Fibroblast of lung (primary cell): ENCODE measurements around the gene ABHD3. TPM values are rescaled to one million over a fixed set of nuclear protein-coding genes. Genes with fewer than 3 reads are reported as not detected.
"Not testable (repeated sequence)": the region's sequence is repeated elsewhere in the genome, so short reads cannot be mapped to it uniquely, and the experiment has no call there.

ENCODE experiments used
- DNase-seq, 2 donors: peaks; one replicate each; pipeline versions ENCODE4 v3.0.0 to v3.0.0-alpha.2; 2010; ENCODE audit warnings: low read depth in 2 of 2
- H2AFZ ChIP-seq: 2 replicates; pipeline ENCODE4 v1.5.1; 2012; ENCODE audit warnings: low read length, control low read depth, inconsistent platforms
- H3K27ac ChIP-seq: 2 replicates; pipeline ENCODE4 v1.5.1; 2011; ENCODE audit warnings: low read length, control low read depth; ENCODE audit not compliant: insufficient read depth
- H3K27me3 ChIP-seq: 2 replicates; pipeline ENCODE4 v1.5.1; 2011; ENCODE audit warnings: mild to moderate bottlenecking, low read length; ENCODE audit not compliant: control insufficient read depth, insufficient read depth
- H3K36me3 ChIP-seq: 2 replicates; pipeline ENCODE4 v1.5.1; 2011; ENCODE audit warnings: low read length; ENCODE audit not compliant: control insufficient read depth, insufficient read depth
- H3K4me1 ChIP-seq: 2 replicates; pipeline ENCODE4 v1.5.1; 2011; ENCODE audit warnings: low read length; ENCODE audit not compliant: control insufficient read depth, insufficient read depth; ENCODE audit errors: extremely low read depth
- H3K4me2 ChIP-seq: 2 replicates; pipeline ENCODE4 v1.5.1; 2011; ENCODE audit warnings: low read length, control low read depth; ENCODE audit not compliant: insufficient read depth; ENCODE audit errors: extremely low read depth
- H3K4me3 ChIP-seq, 4 experiments: fragments of 200-600 bp in 1 of 4; sonication (generic) in 1 of 4; replicated peaks in 1 of 4; 2 replicates each; pipeline ENCODE4 v1.5.1; 2011 to 2016; ENCODE audit warnings: low read length in 4 of 4, low read depth in 3 of 4, mild to moderate bottlenecking in 3 of 4, control low read depth in 2 of 4, inconsistent platforms in 1 of 4, mixed read lengths in 1 of 4; ENCODE audit not compliant: insufficient read depth in 1 of 4; ENCODE audit errors: control extremely low read depth in 1 of 4
- H3K79me2 ChIP-seq: 2 replicates; pipeline ENCODE4 v1.5.1; 2012; ENCODE audit warnings: mild to moderate bottlenecking, low read length, inconsistent platforms; ENCODE audit not compliant: control insufficient read depth, insufficient read depth
- H3K9ac ChIP-seq: 2 replicates; pipeline ENCODE4 v1.5.1; 2011; ENCODE audit warnings: mild to moderate bottlenecking, low read length, control low read depth; ENCODE audit not compliant: insufficient read depth
- H3K9me3 ChIP-seq: 2 replicates; pipeline ENCODE4 v1.5.1; 2012; ENCODE audit warnings: low read depth, low read length; ENCODE audit not compliant: control insufficient read depth, insufficient read depth
- H4K20me1 ChIP-seq: 2 replicates; pipeline ENCODE4 v1.5.1; 2011; ENCODE audit warnings: low read length; ENCODE audit not compliant: control insufficient read depth, insufficient read depth; ENCODE audit errors: extremely low read depth
- EZH2 ChIP-seq: IDR thresholded peaks from 2 replicates; pipeline ENCODE4 v1.5.1; 2012; ENCODE audit warnings: low read length, control low read depth, mild to moderate bottlenecking; ENCODE audit errors: missing control alignments
- polyA plus RNA-seq, 2 donors: library from polyadenylated mRNA; depleted of rRNA in 1 of 2; stranded (reverse) in 1 of 2; unstranded in 1 of 2; fragments of >200 nt; gene quantifications; 2 replicates each; pipeline ENCODE4 v1.2.1, GENCODE V29; 2011 to 2012; ENCODE audit warnings: missing spikeins in 1 of 2
- total RNA-seq: library from RNA; depleted of rRNA; stranded (reverse); fragments of >200 nt; gene quantifications from 2 replicates; pipeline ENCODE4 v1.2.1, GENCODE V29; 2014
- TF ChIP-seq, protein P1 (sequence below), 2 donors: IDR thresholded peaks in 1 of 2; conservative IDR thresholded peaks in 1 of 2; 1 replicate in 1 of 2; 2 replicates in 1 of 2; pipeline ENCODE4 v1.5.1; 2011 to 2012; ENCODE audit warnings: low read length in 2 of 2, control low read depth in 1 of 2, inconsistent platforms in 1 of 2, low read depth in 1 of 2, mild to moderate bottlenecking in 1 of 2

Gene ABHD3
- total and polyA plus RNA-seq, 2 donors (not counting 1 experiment from before 2014, with no cell fraction given) = 6.3 to 17.0 TPM

DNA sequence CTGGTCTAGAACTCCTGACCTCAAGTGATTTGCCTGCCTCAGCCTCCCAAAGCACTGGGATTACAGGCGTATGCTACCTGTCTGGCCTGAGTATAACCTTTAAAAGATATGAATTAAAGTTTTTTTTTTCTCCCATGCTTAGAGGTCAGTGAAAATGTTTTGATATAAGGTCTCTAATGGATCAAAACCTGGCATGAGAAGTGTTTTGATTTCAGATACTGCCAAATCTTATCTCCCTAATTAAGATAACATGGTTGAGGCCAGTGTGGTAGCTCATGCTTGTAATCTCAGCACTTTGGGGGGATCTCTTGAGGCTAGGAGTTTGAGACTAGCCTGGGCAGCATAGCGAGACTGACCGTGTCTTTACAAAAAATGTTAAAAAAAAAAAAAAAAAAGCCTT, 51.2 kb downstream of the ABHD3 start:
- no peaks in the 10 kb centered on the region for H3K79me2 ChIP-seq
- no peaks in the 10 kb centered on the region for H3K4me1 ChIP-seq
- H3K4me3 ChIP-seq = no peak overlapping the region
- DNase-seq = no peak
- no peak overlapping the region for H3K4me2 ChIP-seq
- H3K9ac ChIP-seq = no peak overlapping the region
- no peak overlapping the region for H2AFZ ChIP-seq
- H3K36me3 ChIP-seq = no peaks in the 10 kb centered on the region
- TF ChIP-seq EZH2 = no peak
- TF ChIP-seq, protein P1, sequence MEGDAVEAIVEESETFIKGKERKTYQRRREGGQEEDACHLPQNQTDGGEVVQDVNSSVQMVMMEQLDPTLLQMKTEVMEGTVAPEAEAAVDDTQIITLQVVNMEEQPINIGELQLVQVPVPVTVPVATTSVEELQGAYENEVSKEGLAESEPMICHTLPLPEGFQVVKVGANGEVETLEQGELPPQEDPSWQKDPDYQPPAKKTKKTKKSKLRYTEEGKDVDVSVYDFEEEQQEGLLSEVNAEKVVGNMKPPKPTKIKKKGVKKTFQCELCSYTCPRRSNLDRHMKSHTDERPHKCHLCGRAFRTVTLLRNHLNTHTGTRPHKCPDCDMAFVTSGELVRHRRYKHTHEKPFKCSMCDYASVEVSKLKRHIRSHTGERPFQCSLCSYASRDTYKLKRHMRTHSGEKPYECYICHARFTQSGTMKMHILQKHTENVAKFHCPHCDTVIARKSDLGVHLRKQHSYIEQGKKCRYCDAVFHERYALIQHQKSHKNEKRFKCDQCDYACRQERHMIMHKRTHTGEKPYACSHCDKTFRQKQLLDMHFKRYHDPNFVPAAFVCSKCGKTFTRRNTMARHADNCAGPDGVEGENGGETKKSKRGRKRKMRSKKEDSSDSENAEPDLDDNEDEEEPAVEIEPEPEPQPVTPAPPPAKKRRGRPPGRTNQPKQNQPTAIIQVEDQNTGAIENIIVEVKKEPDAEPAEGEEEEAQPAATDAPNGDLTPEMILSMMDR (conservative IDR thresholded peaks at IDR 0.05 in 1 of 2, IDR thresholded peaks at IDR 0.05 in 1 of 2; ENCODE audit: low read depth in 1 of 2, low read length in 2 of 2) = no peak
- H3K27ac ChIP-seq = no peak overlapping the region
- no peaks in the 10 kb centered on the region for H3K9me3 ChIP-seq
- H3K27me3 ChIP-seq = no peaks in the 10 kb centered on the region
- no peaks in the 10 kb centered on the region for H4K20me1 ChIP-seq

DNA sequence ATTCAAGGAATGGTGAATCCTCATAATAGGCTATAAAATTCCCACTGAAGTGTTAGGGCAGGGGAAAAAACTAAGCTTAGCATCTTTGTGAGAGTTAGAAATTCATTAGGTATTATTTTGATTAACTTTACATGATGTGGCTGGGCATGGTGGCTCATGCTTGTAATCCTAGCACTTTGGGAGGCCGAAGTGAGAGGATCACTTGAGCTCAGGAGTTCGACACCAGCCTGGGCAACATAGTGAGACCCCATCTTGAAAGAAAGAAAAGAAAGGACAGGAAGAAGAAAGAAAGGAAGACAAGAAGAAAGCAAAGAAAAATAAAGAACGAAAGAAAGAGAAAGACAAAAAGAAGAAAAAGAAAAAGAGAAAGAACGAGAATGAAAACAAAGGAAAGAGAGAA, 52.5 kb downstream of the ABHD3 start:
- Histone ChIP-seq H2AFZ (no peak overlapping the region), H3K36me3 (no peaks in the 10 kb centered on the region), H3K27ac (no peak overlapping the region), H4K20me1 (no peaks in the 10 kb centered on the region), H3K27me3 (no peaks in the 10 kb centered on the region), H3K9ac (no peak overlapping the region), H3K4me1 (no peaks in the 10 kb centered on the region), H3K4me3 (no peak overlapping the region), H3K9me3 (no peaks in the 10 kb centered on the region), H3K4me2 (no peak overlapping the region), H3K79me2 (no peaks in the 10 kb centered on the region)
- TF ChIP-seq EZH2 = no peak
- TF ChIP-seq, protein P1 (conservative IDR thresholded peaks at IDR 0.05 in 1 of 2, IDR thresholded peaks at IDR 0.05 in 1 of 2; ENCODE audit: low read depth in 1 of 2, low read length in 2 of 2) = no peak
- DNase-seq = no peak

DNA sequence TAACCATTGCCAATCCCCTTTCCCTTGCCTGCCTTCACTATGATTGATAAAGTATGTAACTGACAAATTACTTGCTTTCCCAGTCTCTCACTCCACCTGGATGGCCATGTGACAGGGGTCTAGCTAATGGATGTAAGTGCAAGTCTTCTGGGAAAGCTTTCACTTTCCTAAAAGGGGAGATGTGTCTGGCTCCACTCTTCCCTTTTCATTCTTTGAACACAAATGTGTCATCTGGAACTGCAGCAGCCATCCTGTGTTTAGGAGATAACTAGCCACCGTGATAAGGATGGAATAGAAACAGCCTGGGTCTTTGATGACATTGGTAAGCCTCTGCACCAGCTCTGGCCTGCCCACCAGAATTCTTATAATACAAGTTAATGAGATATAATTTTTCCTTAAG, 54.3 kb downstream of the ABHD3 start:
- no peak overlapping the region for H3K27ac ChIP-seq
- H3K4me1 ChIP-seq = no peaks in the 10 kb centered on the region
- no peak overlapping the region for H3K9ac ChIP-seq
- no peaks in the 10 kb centered on the region for H4K20me1 ChIP-seq
- H3K4me2 ChIP-seq = no peak overlapping the region
- no peaks in the 10 kb centered on the region for H3K9me3 ChIP-seq
- DNase-seq = no peak
- H2AFZ ChIP-seq = no peak overlapping the region
- no peaks in the 10 kb centered on the region for H3K79me2 ChIP-seq
- no peak overlapping the region for H3K4me3 ChIP-seq
- TF ChIP-seq, protein P1 (conservative IDR thresholded peaks at IDR 0.05 in 1 of 2, IDR thresholded peaks at IDR 0.05 in 1 of 2; ENCODE audit: low read depth in 1 of 2, low read length in 2 of 2) = no peak
- no peak for TF ChIP-seq EZH2
- no peaks in the 10 kb centered on the region for H3K27me3 ChIP-seq
- H3K36me3 ChIP-seq = no peaks in the 10 kb centered on the region

DNA sequence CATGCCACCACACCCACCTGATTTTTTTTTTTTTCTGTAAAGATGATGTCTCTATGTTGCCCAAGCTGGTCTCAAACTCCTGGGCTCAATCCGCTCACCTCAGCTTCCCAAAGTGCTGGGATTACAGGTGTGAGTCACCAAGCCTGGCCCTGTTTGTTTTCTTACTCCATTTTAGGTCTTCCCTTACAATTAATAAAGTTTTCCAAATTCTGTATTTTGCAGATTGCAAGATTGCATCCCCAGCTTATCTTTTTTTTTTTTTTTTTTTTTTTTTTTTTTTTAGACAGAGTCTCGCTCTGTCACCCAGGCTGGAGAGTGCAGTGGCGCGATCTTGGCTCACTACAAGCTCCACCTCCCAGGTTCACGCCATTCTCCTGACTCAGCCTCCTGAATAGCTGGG, 64.2 kb downstream of the ABHD3 start:
- not testable (repeated sequence) for H3K79me2 ChIP-seq, H3K36me3 ChIP-seq, H2AFZ ChIP-seq, H3K9me3 ChIP-seq, H3K9ac ChIP-seq, H3K4me3 ChIP-seq, H4K20me1 ChIP-seq, H3K4me2 ChIP-seq, H3K4me1 ChIP-seq, H3K27me3 ChIP-seq, H3K27ac ChIP-seq, DNase-seq
